Rectal smooth muscle tissue (tissue), 1 donor: ENCODE measurements around the gene CHMP6.

Source experiments
- H3K27ac ChIP-seq: one replicate; pipeline ENCODE4 v1.7.0; 2013; ENCODE audit warnings: low read depth, low read length, inconsistent platforms
- H3K27me3 ChIP-seq: one replicate; pipeline ENCODE4 v1.7.0; 2013; ENCODE audit warnings: low read length; ENCODE audit not compliant: control insufficient read depth, insufficient read depth
- H3K36me3 ChIP-seq: one replicate; pipeline ENCODE4 v1.7.0; 2013; ENCODE audit warnings: low read length; ENCODE audit not compliant: control insufficient read depth, insufficient read depth
- H3K4me1 ChIP-seq: one replicate; pipeline ENCODE4 v1.7.0; 2013; ENCODE audit warnings: low read length; ENCODE audit not compliant: control insufficient read depth, insufficient read depth
- H3K4me3 ChIP-seq: one replicate; pipeline ENCODE4 v1.7.0; 2013; ENCODE audit warnings: low read length
- H3K9ac ChIP-seq: one replicate; pipeline ENCODE4 v1.7.0; 2013; ENCODE audit warnings: low read length

CHMP6 gene

DNA sequence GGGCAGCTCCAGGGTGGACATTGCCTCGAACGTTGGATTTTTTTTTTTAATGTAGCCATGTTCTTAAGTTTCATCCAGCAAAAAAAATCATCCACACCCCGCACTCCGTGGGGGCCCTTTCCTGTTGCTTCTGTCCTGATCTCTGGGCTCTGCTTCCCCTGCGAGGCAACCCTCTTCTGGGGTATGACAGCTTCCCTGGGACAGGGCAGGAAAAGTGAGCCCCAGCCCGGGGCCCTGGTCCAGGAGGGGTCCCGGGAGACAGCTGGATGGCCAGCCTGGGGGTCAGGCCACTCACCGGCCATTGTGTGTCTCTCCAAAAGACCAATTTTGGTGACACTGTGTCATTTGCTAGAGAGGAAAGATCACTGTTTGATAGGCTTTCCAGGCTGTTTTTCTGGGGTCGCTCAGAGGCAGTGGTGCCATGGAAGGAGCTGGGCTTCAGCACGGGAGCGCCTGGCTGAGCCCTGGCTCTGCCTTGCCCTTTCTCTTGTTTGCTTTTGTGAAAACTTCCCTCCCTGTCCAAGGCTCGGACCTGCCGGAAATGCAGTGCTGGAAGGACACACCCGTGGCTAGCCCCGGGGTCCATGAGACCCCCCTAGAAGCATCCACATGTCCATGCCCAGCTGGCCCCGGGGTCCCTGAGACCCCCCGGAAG, 41.0 kb upstream of the CHMP6 start:
- Histone ChIP-seq H3K27me3 (no peaks in the 10 kb centered on the region), H3K36me3 (peaks cover 11% of the 10 kb centered on the region), H3K27ac (no peak overlapping the region), H3K4me3 (no peak overlapping the region), H3K9ac (no peak overlapping the region), H3K4me1 (peaks cover 4% of the 10 kb centered on the region)

DNA sequence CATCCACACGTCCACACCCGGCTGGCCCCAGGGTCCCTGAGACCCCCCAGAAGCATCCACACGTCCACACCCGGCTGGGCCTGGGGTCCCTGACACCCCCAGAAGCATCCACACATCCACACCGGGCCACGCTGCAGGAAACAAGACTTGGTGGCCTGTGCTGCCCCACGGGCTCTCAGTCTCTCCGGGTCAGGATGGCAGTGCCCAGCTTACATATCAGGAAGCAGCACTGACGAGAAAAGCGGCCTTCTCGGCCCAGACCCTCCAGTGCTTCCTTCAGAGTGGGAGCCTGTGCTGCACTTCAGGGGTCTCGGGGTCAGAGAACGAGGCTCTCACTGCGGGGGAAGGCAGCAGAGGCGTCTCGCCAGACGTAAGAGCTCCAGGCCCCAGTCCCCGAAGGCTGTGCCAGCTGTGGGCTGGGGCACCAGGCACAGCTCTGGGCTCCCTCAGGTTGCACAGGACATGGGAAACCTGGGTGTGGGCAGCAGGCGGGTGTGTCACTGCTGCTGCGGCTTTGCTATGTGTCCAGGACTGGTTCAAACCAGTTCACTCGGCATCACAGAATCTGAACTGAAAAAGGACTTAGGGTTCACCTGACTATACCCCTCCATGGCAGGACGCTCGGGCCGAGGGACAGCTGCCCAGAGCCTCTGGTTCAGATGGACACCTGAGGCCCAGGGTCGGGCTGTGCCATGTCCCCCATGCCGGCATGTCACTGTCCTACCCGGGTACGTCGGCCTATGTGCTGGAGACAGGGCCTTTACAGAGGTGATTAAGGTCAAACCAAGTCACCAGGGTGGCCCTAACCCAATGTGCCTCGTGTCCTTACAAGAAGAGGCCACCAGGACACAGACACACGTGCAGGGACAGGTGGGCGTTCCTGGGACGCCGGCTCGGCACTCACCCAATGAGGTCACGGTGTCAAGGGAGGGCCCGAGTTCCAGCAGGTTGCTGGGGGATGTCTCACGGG, 40.2 kb upstream of the CHMP6 start:
- Histone ChIP-seq H3K9ac (no peak overlapping the region), H3K27ac (no peak overlapping the region), H3K4me1 (peaks cover 4% of the 10 kb centered on the region), H3K4me3 (no peak overlapping the region), H3K36me3 (peaks cover 13% of the 10 kb centered on the region), H3K27me3 (no peaks in the 10 kb centered on the region)

DNA sequence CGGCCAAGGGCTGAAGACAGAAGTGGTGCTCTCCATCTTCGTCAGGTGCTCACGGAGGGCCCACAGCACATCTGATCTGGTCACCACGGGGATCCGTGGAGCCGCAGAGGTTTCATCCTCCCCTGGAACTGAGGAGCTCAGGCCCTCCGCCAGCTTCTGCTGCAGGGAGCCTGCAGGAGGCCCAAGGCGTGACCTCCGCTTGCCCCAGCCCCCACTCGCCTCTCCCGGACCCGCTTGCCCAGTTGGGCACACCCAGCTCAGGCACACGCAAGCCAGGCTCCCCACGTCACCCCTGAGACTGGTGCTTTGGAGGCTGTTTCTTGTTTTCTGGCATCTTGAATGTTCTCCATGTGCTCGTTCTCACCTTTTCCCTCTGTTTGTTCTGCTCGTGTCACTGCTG, 39.4 kb upstream of the CHMP6 start:
- Histone ChIP-seq H3K9ac (no peak overlapping the region), H3K36me3 (peaks cover 11% of the 10 kb centered on the region), H3K27ac (no peak overlapping the region)

DNA sequence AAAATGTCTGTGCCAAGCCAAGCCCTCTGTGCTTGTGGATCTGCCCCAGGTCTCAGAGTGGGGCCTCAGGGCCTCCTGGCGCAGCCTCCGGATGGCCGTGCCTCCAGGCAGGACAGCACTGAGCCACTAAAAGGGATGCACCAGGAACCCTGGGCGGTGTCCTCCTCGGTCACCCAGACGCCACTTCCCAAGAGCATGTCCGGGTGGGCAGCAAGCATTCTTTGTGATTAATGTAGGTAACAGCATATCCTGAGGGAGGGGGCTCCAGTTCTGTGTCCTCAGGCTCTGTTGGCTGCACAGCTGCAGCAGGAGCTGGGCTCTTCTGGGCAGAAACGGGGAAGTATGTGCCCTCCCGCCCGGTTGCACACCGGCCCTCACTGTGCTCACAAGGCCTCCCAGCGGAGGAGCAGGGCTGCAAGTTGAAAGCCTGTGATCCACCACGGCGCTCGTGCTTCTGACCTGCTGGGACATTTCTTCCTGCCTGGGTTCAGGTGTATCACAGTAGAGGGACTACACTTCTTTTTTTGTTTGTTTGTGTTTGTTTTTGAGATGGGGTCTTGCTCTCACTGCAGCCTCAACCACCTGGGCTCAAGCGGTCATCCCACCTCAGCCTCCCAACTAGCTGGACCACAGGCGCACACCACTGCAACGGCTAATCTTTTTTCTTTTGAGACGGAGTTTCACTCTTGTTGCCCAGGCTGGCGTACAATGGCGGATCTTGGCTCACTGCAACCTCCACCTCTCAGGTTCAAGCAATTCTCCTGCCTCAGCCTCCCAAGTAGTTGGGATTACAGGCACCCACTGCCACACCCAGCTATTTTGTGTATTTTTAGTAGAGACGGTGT, 37.9 kb upstream of the CHMP6 start:
- Histone ChIP-seq H3K36me3 (peaks cover 10% of the 10 kb centered on the region), H3K4me3 (no peak overlapping the region), H3K27ac (no peak overlapping the region), H3K4me1 (peaks cover 5% of the 10 kb centered on the region), H3K27me3 (no peaks in the 10 kb centered on the region), H3K9ac (no peak overlapping the region)

More for the DNA sequence above, 39.4 kb upstream of the CHMP6 start:
- H3K27me3 ChIP-seq, result no peaks in the 10 kb centered on the region
- no peak overlapping the region for H3K4me3 ChIP-seq
- H3K4me1 ChIP-seq, result peaks cover 4% of the 10 kb centered on the region

DNA sequence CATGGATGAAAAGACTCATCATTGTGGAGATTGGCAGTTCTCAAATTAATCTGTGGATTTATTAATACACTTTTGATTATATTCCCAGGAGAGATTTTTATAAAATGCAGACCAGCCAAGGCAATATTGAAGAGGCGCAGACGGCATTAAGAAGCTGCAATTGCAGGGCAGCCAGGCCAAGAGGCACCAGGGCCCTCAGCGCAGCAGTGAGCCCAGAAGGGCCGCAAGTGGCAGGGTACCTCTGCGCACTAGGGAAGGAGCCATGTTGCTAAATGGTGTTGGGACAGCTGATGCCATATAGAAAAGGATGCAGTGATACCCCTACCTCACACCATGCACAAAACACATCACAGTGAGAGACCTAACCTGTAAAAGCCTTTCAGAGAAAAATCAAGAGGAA, 36.6 kb upstream of the CHMP6 start:
- Histone ChIP-seq H3K4me3 (no peak overlapping the region), H3K36me3 (peaks cover 10% of the 10 kb centered on the region), H3K4me1 (peaks cover 14% of the 10 kb centered on the region), H3K9ac (no peak overlapping the region), H3K27me3 (no peaks in the 10 kb centered on the region), H3K27ac (no peak overlapping the region)

GRCh38 chr17:80955671-80956280, 35.9 kb upstream of the CHMP6 start:
- Histone ChIP-seq H3K36me3 (peaks cover 10% of the 10 kb centered on the region), H3K9ac (no peak overlapping the region), H3K4me1 (peaks cover 21% of the 10 kb centered on the region), H3K27ac (no peak overlapping the region), H3K4me3 (no peak overlapping the region), H3K27me3 (no peaks in the 10 kb centered on the region)

DNA sequence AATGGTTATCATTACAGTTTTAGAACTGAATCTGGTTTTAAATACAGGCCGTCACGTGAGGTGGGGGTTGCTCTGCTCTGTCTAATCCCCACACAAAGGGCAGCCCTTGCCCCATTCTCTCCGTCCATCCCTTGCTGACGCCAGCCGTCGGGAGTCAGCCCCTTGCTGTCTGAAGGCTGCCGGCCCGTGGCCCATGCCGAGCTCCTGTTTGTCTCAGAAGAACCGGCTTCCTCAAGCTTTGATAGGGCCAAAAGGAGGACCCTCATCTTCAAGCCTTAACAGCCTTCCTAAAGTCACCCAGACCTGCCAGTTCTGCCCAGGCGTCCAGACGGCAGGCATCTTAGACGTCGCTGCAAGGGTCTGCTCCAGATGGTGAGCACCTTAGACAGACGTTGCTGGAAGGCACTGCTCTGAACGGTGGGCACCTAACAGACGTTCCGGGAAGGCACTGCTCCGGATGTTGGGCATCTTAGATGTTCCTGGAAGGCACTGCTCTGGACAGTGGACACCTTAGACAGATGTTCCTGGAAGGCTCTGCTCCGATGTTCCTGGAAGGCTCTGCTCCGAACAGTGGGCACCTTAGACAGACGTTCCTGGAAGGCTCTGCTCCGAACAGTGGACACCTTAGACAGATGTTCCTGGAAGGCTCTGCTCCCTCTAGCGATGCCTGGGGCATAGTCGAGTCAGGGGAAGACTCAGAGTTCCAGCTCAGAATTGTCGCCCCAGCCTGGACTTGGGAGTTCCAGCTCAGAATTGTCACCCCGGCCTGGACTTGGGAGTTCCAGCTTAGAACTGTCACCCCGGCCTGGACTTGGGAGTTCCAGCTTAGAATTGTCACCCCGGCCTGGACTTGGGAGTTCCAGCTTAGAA, 35.1 kb upstream of the CHMP6 start:
- Histone ChIP-seq H3K36me3 (peaks cover 10% of the 10 kb centered on the region), H3K9ac (no peak overlapping the region)

DNA sequence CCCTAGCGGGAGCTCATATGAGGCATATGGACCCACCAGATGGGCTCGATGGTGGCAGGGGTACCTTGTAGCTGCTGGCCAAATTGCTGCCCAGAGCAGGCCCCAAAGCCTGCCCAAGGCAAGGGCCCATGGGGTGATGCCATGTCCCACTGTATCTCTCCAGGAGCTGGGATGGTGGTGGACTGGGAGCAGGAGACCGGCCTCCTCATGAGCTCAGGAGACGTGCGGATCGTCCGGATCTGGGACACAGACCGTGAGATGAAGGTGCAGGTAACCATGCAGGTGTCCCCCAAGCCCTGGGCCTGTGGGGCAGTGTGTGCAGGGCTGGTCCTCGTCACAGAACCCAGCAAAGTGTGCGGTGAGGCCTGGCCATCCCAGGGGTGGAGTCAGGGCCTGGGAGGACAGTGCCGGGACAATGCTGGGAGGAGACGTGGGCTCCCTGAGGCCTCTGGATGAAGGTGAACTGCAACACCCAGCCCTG, 34.1 kb upstream of the CHMP6 start:
- Histone ChIP-seq H3K9ac (no peak overlapping the region), H3K27me3 (no peaks in the 10 kb centered on the region), H3K4me3 (no peak overlapping the region), H3K4me1 (peaks cover 35% of the 10 kb centered on the region), H3K27ac (no peak overlapping the region), H3K36me3 (peaks cover 3% of the 10 kb centered on the region)

More for the DNA sequence above, 35.1 kb upstream of the CHMP6 start:
- Histone ChIP-seq H3K4me3 (no peak overlapping the region), H3K27ac (no peak overlapping the region), H3K4me1 (peaks cover 29% of the 10 kb centered on the region), H3K27me3 (no peaks in the 10 kb centered on the region)

- peaks cover 35% of the 10 kb centered on the region for H3K4me1 ChIP-seq
- peaks cover 5% of the 10 kb centered on the region for H3K36me3 ChIP-seq
- no peaks in the 10 kb centered on the region for H3K27me3 ChIP-seq
- H3K4me3 ChIP-seq, result peak overlapping the region; percentile 17
- no peak overlapping the region for H3K9ac ChIP-seq
- H3K27ac ChIP-seq, result peak overlapping the region; percentile 98
These were observed 32.2 kb upstream of the CHMP6 start for GRCh38 chr17:80959330-80960036.

DNA sequence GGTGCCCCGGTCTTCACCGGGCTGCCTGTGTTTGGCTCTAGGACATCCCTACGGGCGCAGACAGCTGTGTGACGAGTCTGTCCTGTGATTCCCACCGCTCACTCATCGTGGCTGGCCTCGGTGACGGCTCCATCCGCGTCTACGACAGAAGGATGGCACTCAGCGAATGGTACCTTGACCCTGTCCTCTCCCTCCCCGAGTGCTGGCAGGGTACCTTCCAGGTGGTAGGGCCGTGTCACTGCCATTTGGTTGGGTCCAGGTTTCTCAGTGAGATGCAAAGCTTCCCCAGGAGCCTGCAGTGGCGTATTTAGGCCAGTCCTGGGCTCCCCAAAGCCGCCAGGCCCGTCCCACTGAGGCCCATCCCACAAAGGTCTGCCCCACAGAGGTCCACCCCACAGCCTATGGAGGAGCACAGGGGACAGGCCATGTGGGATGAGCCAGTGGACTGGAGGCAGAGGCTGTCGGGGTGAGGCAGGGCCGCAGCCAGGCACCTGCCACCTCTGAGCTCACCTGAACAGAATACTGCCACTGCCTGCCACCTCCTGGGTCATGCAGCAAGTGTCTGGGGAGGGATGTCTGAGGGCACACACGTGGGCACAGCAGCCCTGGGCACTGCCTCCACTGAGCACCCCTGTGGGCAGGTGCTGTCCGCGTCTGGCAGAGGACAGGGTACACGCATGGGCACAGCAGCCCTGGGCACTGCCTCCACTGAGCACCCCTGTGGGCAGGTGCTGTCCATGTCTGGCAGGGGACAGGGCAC, 31.4 kb upstream of the CHMP6 start:
- Histone ChIP-seq H3K36me3 (peaks cover 5% of the 10 kb centered on the region), H3K9ac (no peak overlapping the region), H3K27ac (peak overlapping the region; percentile 98), H3K27me3 (no peaks in the 10 kb centered on the region), H3K4me3 (peak overlapping the region; percentile 17), H3K4me1 (peaks cover 35% of the 10 kb centered on the region)
